Naive thymus-derived CD4-positive, alpha-beta T cell (primary cell): ENCODE results near the gene SERPING1. TPM values are rescaled to one million over a fixed set of nuclear protein-coding genes. Genes with fewer than 3 reads are reported as not detected.
A peak's percentile ranks its signal among the peaks of the same experiment; 100 is the strongest.
"Not testable (repeated sequence)": the region's sequence is repeated elsewhere in the genome, so short reads cannot be mapped to it uniquely, and the experiment has no call there.

Source experiments
- ATAC-seq: fragments of 150-1000 bp; cut with Tn5 transposase; 2 replicates; pipeline ENCODE4 v1.10.0; 2021; ENCODE audit warnings: mild to moderate bottlenecking, moderate library complexity
- CTCF ChIA-PET: fragments of 350-600 bp; sonication (Branson Sonifier 250); formaldehyde crosslinking; loops from one replicate; lab custom pipeline; 2021; ENCODE audit warnings: antibody characterized with exemption; lab: Charles Lee
- POLR2A ChIA-PET: fragments of 350-600 bp; sonication (Branson Sonifier 250); formaldehyde crosslinking; loops from one replicate; lab custom pipeline; 2021; ENCODE audit warnings: antibody characterized with exemption, inconsistent platforms; lab: Charles Lee
- DNase-seq, 9 donors: peaks; one replicate each; pipeline versions ENCODE4 v3.0.0 to v3.0.0-alpha.2; 2020 to 2022; ENCODE audit warnings: mixed read lengths in 1 of 9
- H3K27ac ChIP-seq: one replicate; pipeline ENCODE4 v1.7.0; 2013; ENCODE audit warnings: mild to moderate bottlenecking, low read depth, low read length, moderate library complexity
- H3K27me3 ChIP-seq, 2 donors: one replicate each; pipeline ENCODE4 v1.7.0; 2013; ENCODE audit warnings: low read length in 2 of 2, mild to moderate bottlenecking in 2 of 2, moderate library complexity in 2 of 2; ENCODE audit not compliant: control insufficient read depth in 2 of 2, insufficient read depth in 2 of 2
- H3K36me3 ChIP-seq, 3 experiments: 1 replicate in 2 of 3; 2 replicates in 1 of 3; pipeline ENCODE4 v1.7.0; 2013; ENCODE audit warnings: low read length in 3 of 3, mild to moderate bottlenecking in 3 of 3, moderate library complexity in 1 of 3; ENCODE audit not compliant: insufficient read depth in 3 of 3, control insufficient read depth in 2 of 3
- H3K4me1 ChIP-seq, 2 donors: one replicate each; pipeline ENCODE4 v1.7.0; 2013; ENCODE audit warnings: low read length in 2 of 2, mild to moderate bottlenecking in 2 of 2, moderate library complexity in 1 of 2; ENCODE audit not compliant: control insufficient read depth in 2 of 2, insufficient read depth in 2 of 2
- H3K4me3 ChIP-seq: 2 replicates; pipeline ENCODE4 v1.7.0; 2013; ENCODE audit warnings: mild to moderate bottlenecking, low read length
- H3K9me3 ChIP-seq, 3 experiments: 1 replicate in 2 of 3; 2 replicates in 1 of 3; pipeline ENCODE4 v1.7.0; 2013; ENCODE audit warnings: low read length in 3 of 3; ENCODE audit not compliant: control insufficient read depth in 2 of 3
- H3K27ac Mint-ChIP-seq, 9 donors: one replicate each; pipeline ENCODE4 v1.8.0; 2020 to 2022; ENCODE audit warnings: mixed read lengths in 9 of 9, mild to moderate bottlenecking in 8 of 9, moderate library complexity in 5 of 9, inconsistent platforms in 2 of 9
- H3K27me3 Mint-ChIP-seq, 5 donors: one replicate each; pipeline ENCODE4 v1.8.0; 2021 to 2022; ENCODE audit warnings: mixed read lengths in 5 of 5, mild to moderate bottlenecking in 1 of 5
- H3K36me3 Mint-ChIP-seq, 5 donors: one replicate each; pipeline ENCODE4 v1.8.0; 2020 to 2022; ENCODE audit warnings: mixed read lengths in 5 of 5, mild to moderate bottlenecking in 3 of 5, inconsistent platforms in 1 of 5
- H3K4me1 Mint-ChIP-seq, 7 donors: one replicate each; pipeline ENCODE4 v1.8.0; 2020 to 2022; ENCODE audit warnings: mixed read lengths in 7 of 7, mild to moderate bottlenecking in 3 of 7, inconsistent platforms in 1 of 7
- H3K4me3 Mint-ChIP-seq, 10 donors: one replicate each; pipeline ENCODE4 v1.8.0; 2020 to 2022; ENCODE audit warnings: mild to moderate bottlenecking in 10 of 10, mixed read lengths in 10 of 10, moderate library complexity in 6 of 10, inconsistent platforms in 2 of 10
- H3K9me3 Mint-ChIP-seq, 11 donors: one replicate each; pipeline ENCODE4 v1.8.0; 2020 to 2022; ENCODE audit warnings: mixed read lengths in 11 of 11, mild to moderate bottlenecking in 4 of 11, inconsistent platforms in 1 of 11, moderate library complexity in 1 of 11
- intact Hi-C, 2 donors: fragments of 100-400 bp; cut with micrococcal nuclease; formaldehyde crosslinking; loops; one replicate each; pipeline ENCODE4 v1.15.1; 2023
- polyA plus RNA-seq, 2 donors: library from polyadenylated mRNA; unstranded; fragments of 300-500 nt; fragmentation: Illumina TruSeq; gene quantifications; one replicate each; pipeline ENCODE4 v1.2.3, GENCODE V29; 2021
- total RNA-seq, 6 experiments: library from RNA in 5 of 6; stranded (reverse) in 5 of 6; gene quantifications; 1 replicate in 5 of 6; 2 replicates in 1 of 6; pipeline ENCODE4 v1.2.3 and lab custom pipeline; 2021 to 2026

The SERPING1 gene
- total and polyA plus RNA-seq, 7 experiments from 2014 or later: 0.21 to 3.7 (median 0.97) TPM; not detected in 4

GRCh38 chr11:57651408-57651807 lies 53.9 kb downstream of the SERPING1 start:
- H3K4me3 Mint-ChIP-seq: no peak overlapping the region
- H3K9me3 Mint-ChIP-seq: peaks cover 0 to 4% (median 0%) of the 10 kb centered on the region in 11 donors
- Histone ChIP-seq H3K4me3 (no peak overlapping the region), H3K27ac (no peak overlapping the region), H3K36me3 (no peaks in the 10 kb centered on the region), H3K9me3 (no peaks in the 10 kb centered on the region), H3K4me1 (peaks cover 11 to 18% of the 10 kb centered on the region in 2 donors), H3K27me3 (peaks cover 0 to 9% of the 10 kb centered on the region in 2 donors)
- ATAC-seq: no peak
- intact Hi-C loops: loop anchor here in 1 of 2 donors (2.0 kb wide), 1 partner anchor 15 kb away; no protein-coding TSS in a partner anchor
- H3K27ac Mint-ChIP-seq: peak overlapping the region in 4 of 9 donors; percentile 33 to 87 (median 59)
- no peaks in the 10 kb centered on the region for H3K36me3 Mint-ChIP-seq
- peaks cover 24 to 35% (median 31%) of the 10 kb centered on the region in 5 donors for H3K27me3 Mint-ChIP-seq
- H3K4me1 Mint-ChIP-seq: peaks cover 26 to 57% (median 48%) of the 10 kb centered on the region in 7 donors
- DNase-seq: no peak
- CTCF ChIA-PET: interaction anchor here (1.2 to 1.5 kb wide), 3 partner anchors 10 to 149 kb away, joined by 3 to 4 read pairs (median 3); no protein-coding TSS in a partner anchor
- POLR2A ChIA-PET: interaction anchor here (0.7 kb wide), 1 partner anchor 90 kb away, joined by 3 read pairs; the partner anchor contains the start of gene SELENOH

DNA sequence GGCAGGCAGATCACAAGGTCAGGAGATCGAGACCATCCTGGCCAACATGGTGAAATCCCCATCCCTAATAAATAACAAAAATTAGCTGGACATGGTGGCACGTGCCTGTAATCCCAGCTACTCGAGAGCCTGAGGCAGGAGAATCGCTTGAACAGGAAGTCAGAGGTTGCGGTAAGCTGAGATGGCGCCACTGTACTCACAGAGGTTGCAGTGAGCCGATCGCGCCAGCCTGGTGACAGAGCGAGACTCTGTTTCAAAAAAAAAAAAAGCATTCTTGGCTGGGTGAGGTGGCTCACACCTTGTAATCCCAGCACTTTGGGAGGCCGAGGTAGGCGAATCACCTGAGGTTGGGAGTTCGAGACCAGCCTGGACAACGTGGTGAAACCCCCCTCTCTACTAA lies 54.7 kb downstream of the SERPING1 start:
- ATAC-seq: not testable (repeated sequence)
- DNase-seq: peak in 3 of 9 donors; percentile 41 to 50 (median 48)

DNA sequence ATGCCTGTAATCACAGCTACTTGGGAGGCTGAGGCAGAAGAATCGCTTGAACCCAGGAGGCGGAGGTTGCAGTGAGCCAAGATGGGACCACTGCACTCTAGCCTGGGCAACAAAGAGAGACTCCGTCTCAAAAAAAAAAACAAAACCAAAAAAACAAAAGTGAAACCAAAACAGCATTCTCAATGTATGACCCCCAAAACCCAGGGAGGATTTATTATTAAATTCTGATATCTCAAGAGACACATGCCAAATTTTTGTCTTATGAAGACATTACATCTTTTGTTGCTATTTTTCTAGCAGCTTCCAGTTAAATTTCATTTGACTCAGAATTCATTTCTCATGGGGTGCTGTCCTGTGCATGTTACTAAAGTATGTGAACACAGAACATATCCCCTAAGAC lies 55.2 kb downstream of the SERPING1 start:
- no peaks in the 10 kb centered on the region for H3K36me3 ChIP-seq
- no peaks in the 10 kb centered on the region for H3K9me3 ChIP-seq
- H3K27me3 Mint-ChIP-seq: peaks cover 12 to 22% (median 18%) of the 10 kb centered on the region in 5 donors
- ChIA-PET CTCF (interaction anchor here (1.2 to 1.5 kb wide), 3 partner anchors 11 to 148 kb away, joined by 3 to 4 read pairs (median 3); no protein-coding TSS in a partner anchor), POLR2A (interaction anchor here (0.6 to 1.2 kb wide), 5 partner anchors 14 to 921 kb away, joined by 3 to 5 read pairs (median 4); no protein-coding TSS in a partner anchor)
- ATAC-seq (no peak), DNase-seq (no peak)
- peak overlapping the region; percentile 60 for H3K27ac ChIP-seq
- H3K9me3 Mint-ChIP-seq: no peaks in the 10 kb centered on the region
- peaks cover 0 to 2% (median 0%) of the 10 kb centered on the region in 5 donors for H3K36me3 Mint-ChIP-seq
- H3K4me3 Mint-ChIP-seq: peak overlapping the region in 9 of 10 donors; percentile 25 to 66 (median 54)
- intact Hi-C loops: no loop called here
- peaks cover 22 to 54% (median 47%) of the 10 kb centered on the region in 7 donors for H3K4me1 Mint-ChIP-seq
- H3K4me1 ChIP-seq: peaks cover 15 to 18% of the 10 kb centered on the region in 2 donors
- peak overlapping the region; percentile 21 to 89 (median 78) for H3K27ac Mint-ChIP-seq
- peaks cover 0 to 4% of the 10 kb centered on the region in 2 donors for H3K27me3 ChIP-seq
- no peak overlapping the region for H3K4me3 ChIP-seq

More for the DNA sequence above, 54.7 kb downstream of the SERPING1 start:
- Mint-ChIP-seq H3K4me3 (peak overlapping the region in 9 of 10 donors; percentile 25 to 66 (median 54)), H3K4me1 (peaks cover 24 to 55% (median 47%) of the 10 kb centered on the region in 7 donors), H3K27me3 (peaks cover 16 to 27% (median 22%) of the 10 kb centered on the region in 5 donors), H3K27ac (peak overlapping the region; percentile 21 to 89 (median 78))
- H3K9me3 ChIP-seq, H3K4me3 ChIP-seq, H3K27me3 ChIP-seq, intact Hi-C loops, H3K36me3 Mint-ChIP-seq, H3K9me3 Mint-ChIP-seq, H3K36me3 ChIP-seq: not testable (repeated sequence)
- ChIA-PET CTCF (interaction anchor here (0.6 to 1.5 kb wide), 4 partner anchors 11 to 148 kb away, joined by 3 to 4 read pairs (median 3); no protein-coding TSS in a partner anchor), POLR2A (interaction anchor here (0.6 to 0.8 kb wide), 5 partner anchors 15 to 921 kb away, joined by 3 to 4 read pairs (median 3); partner anchors contain the start of gene SELENOH)
- Histone ChIP-seq H3K27ac (peak overlapping the region; percentile 60), H3K4me1 (peaks cover 15 to 18% of the 10 kb centered on the region in 2 donors)

DNA sequence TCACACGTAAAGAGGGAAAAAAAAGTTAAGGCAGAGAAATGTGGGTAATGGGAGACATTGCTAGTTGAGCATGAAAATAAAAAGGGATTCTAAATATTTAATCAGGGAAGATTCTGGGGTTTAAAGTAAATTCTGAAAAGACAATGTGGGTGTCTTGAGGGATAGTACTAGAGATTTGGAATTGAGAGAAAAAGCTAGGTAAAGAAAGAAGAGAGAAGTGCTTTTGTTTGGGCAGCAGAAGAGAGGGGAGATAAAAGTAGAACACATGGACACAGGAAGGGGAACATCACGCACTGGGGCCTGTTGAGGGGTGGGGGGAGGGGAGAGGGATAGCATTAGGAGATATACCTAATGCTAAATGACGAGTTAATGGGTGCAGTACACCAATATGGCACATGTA lies 55.7 kb downstream of the SERPING1 start:
- CTCF ChIA-PET: no interaction called here
- Mint-ChIP-seq H3K27me3 (peaks cover 7 to 17% (median 13%) of the 10 kb centered on the region in 5 donors), H3K27ac (peak overlapping the region; percentile 11 to 87 (median 60)), H3K36me3 (peaks cover 0 to 2% (median 0%) of the 10 kb centered on the region in 5 donors), H3K4me1 (peaks cover 21 to 54% (median 44%) of the 10 kb centered on the region in 7 donors), H3K9me3 (no peaks in the 10 kb centered on the region), H3K4me3 (peak overlapping the region in 5 of 10 donors; percentile 2 to 63 (median 25))
- intact Hi-C loops: no loop called here
- no peak for DNase-seq
- no peaks in the 10 kb centered on the region for H3K36me3 ChIP-seq
- POLR2A ChIA-PET: interaction anchor here (0.6 to 1.2 kb wide), 5 partner anchors 16 to 920 kb away, joined by 3 to 5 read pairs (median 3); no protein-coding TSS in a partner anchor
- H3K27me3 ChIP-seq: peaks cover 0 to 4% of the 10 kb centered on the region in 2 donors
- peaks cover 16 to 20% of the 10 kb centered on the region in 2 donors for H3K4me1 ChIP-seq
- no peak overlapping the region for H3K27ac ChIP-seq
- ATAC-seq: no peak
- no peak overlapping the region for H3K4me3 ChIP-seq
- H3K9me3 ChIP-seq: no peaks in the 10 kb centered on the region

DNA sequence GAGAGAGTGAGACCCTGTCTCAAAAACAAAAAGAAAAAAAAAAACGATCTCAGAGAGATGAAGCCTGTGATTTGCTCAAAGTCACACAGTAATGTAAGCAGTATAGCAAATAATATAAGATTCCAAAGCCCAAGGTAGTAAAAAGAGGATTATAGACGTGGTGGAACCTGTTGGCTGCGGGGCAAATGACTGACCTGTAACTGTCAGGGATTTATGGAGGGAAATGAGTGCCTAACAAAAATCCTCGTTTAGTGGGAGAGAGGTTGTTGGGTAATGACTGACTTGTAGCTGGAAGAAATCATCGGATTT lies 59.4 kb downstream of the SERPING1 start:
- peak overlapping the region; percentile 92 for H3K27ac ChIP-seq
- ChIA-PET CTCF (interaction anchor here (0.6 to 1.0 kb wide), 3 partner anchors 13 to 144 kb away, joined by 3 to 4 read pairs (median 3); no protein-coding TSS in a partner anchor), POLR2A (interaction anchor here (0.8 to 2.0 kb wide), 6 partner anchors 13 to 175 kb away, joined by 3 to 5 read pairs (median 4); partner anchors contain the start of genes MED19, TMX2 and UBE2L6)
- peaks cover 16 to 26% (median 18%) of the 10 kb centered on the region in 3 experiments for H3K36me3 ChIP-seq
- H3K9me3 ChIP-seq: no peaks in the 10 kb centered on the region
- H3K27me3 ChIP-seq: no peaks in the 10 kb centered on the region
- peaks cover 4 to 10% of the 10 kb centered on the region in 2 donors for H3K4me1 ChIP-seq
- ATAC-seq: no peak
- no peak for DNase-seq
- intact Hi-C loops: loop anchor here (1.0 to 5.0 kb wide), 17 partner anchors 8 to 1893 kb away; partner anchors contain the start of genes MED19 (in 2 of the 2), SELENOH (in 2 of the 2), SSRP1 (in 2 of the 2) and TIMM10 (in 2 of the 2)
- peak overlapping the region; percentile 62 to 98 (median 94) for H3K27ac Mint-ChIP-seq
- H3K9me3 Mint-ChIP-seq: no peaks in the 10 kb centered on the region
- H3K4me3 Mint-ChIP-seq: peak overlapping the region; percentile 46 to 100 (median 94)
- peak overlapping the region; percentile 64 for H3K4me3 ChIP-seq
- no peaks in the 10 kb centered on the region for H3K27me3 Mint-ChIP-seq
- peaks cover 8 to 41% (median 31%) of the 10 kb centered on the region in 7 donors for H3K4me1 Mint-ChIP-seq
- peaks cover 0 to 18% (median 7%) of the 10 kb centered on the region in 5 donors for H3K36me3 Mint-ChIP-seq
